K562 (cell line): ENCODE data around the gene MRPL55. TPM values are rescaled to one million over a fixed set of nuclear protein-coding genes. Genes with fewer than 3 reads are reported as not detected.

Source experiments
- BCL6 ChIP-seq: fragments of 250-450 bp; sonication (Bioruptor Pico); IDR thresholded peaks from 2 replicates; pipeline ENCODE4 v1.4.0; 2020
- CC2D1A ChIP-seq: fragments of 450-650 bp; IDR thresholded peaks from 2 replicates; pipeline ENCODE4 v1.6.1; 2017; ENCODE audit warnings: mild to moderate bottlenecking
- CHD4 ChIP-seq: fragments of 200-600 bp; sonication (generic); IDR thresholded peaks from 3 replicates; pipeline ENCODE4 v1.6.1; 2012; ENCODE audit warnings: low read depth, mild to moderate bottlenecking, mixed read lengths, low read length, inconsistent platforms; ENCODE audit not compliant: insufficient read depth, insufficient replicate concordance, poor library complexity, severe bottlenecking
- ELF2 ChIP-seq: fragments of 250-450 bp; sonication (Bioruptor Pico); IDR thresholded peaks from 2 replicates; pipeline ENCODE4 v1.5.0; 2021; ENCODE audit warnings: mild to moderate bottlenecking
- ETV1 ChIP-seq: fragments of 450-650 bp; conservative IDR thresholded peaks from 2 replicates; pipeline ENCODE4 v1.6.1; 2016; ENCODE audit warnings: missing genetic modification characterization, control low read depth, low read depth, missing compliant biosample characterization
- GABPA ChIP-seq: fragments of 200-800 bp; sonication (Bioruptor generic); conservative IDR thresholded peaks from 2 replicates; pipeline ENCODE4 v1.6.1; 2016; ENCODE audit warnings: low read depth, missing genetic modification characterization, missing compliant biosample characterization
- HNRNPK ChIP-seq: fragments of 200-400 bp; formaldehyde crosslinking; IDR thresholded peaks from one replicate; pipeline ENCODE4 v1.6.1; 2018; ENCODE audit warnings: mild to moderate bottlenecking, low read depth, low read length; ENCODE audit not compliant: poor library complexity, severe bottlenecking
- KHSRP ChIP-seq: fragments of 450-650 bp; IDR thresholded peaks from 2 replicates; pipeline ENCODE4 v1.6.1; 2017
- MCM2 ChIP-seq: fragments of 450-650 bp; IDR thresholded peaks from 2 replicates; pipeline ENCODE4 v1.6.1; 2017; ENCODE audit warnings: low read depth, mild to moderate bottlenecking
- MTA3 ChIP-seq: fragments of 450-650 bp; formaldehyde crosslinking; IDR thresholded peaks from 2 replicates; pipeline ENCODE4 v1.6.1; 2017; ENCODE audit warnings: mild to moderate bottlenecking, borderline replicate concordance
- PYGO2 ChIP-seq: fragments of 450-650 bp; IDR thresholded peaks from 2 replicates; pipeline ENCODE4 v1.6.1; 2016; ENCODE audit warnings: mild to moderate bottlenecking, missing genetic modification characterization, moderate library complexity, missing compliant biosample characterization
- RUNX1 ChIP-seq: sonication (generic); IDR thresholded peaks from 2 replicates; pipeline ENCODE4 v1.6.1; 2016; ENCODE audit warnings: antibody characterized with exemption, low read depth
- SIN3B ChIP-seq: fragments of 450-650 bp; IDR thresholded peaks from 2 replicates; pipeline ENCODE4 v1.6.1; 2017; ENCODE audit warnings: low read depth, mild to moderate bottlenecking, moderate library complexity
- SUPT5H ChIP-seq: fragments of 450-650 bp; IDR thresholded peaks from 2 replicates; pipeline ENCODE4 v1.6.1; 2016
- TAF15 ChIP-seq: fragments of 200-400 bp; formaldehyde crosslinking; IDR thresholded peaks from 2 replicates; pipeline ENCODE4 v1.6.1; 2017; ENCODE audit warnings: mild to moderate bottlenecking, low read depth, low read length, moderate library complexity
- TEAD1 ChIP-seq, 2 experiments: fragments of 450-650 bp in 1 of 2; sonication (generic) in 1 of 2; formaldehyde crosslinking; IDR thresholded peaks; 2 replicates each; pipeline versions ENCODE4 v1.4.0 to v1.8.0; 2020 to 2022; ENCODE audit warnings: mild to moderate bottlenecking in 2 of 2, missing genetic modification reagents in 1 of 2
- TGIF2 ChIP-seq: sonication (generic); formaldehyde crosslinking; IDR thresholded peaks from 2 replicates; pipeline ENCODE4 v1.8.1; 2022; ENCODE audit warnings: mild to moderate bottlenecking, missing genetic modification reagents, moderate library complexity
- ZBTB1 ChIP-seq: sonication (generic); formaldehyde crosslinking; IDR thresholded peaks from 2 replicates; pipeline ENCODE4 v1.8.1; 2023; ENCODE audit warnings: missing genetic modification reagents, low read depth, mild to moderate bottlenecking, borderline replicate concordance
- ZBTB7A ChIP-seq: IDR thresholded peaks from 2 replicates; pipeline ENCODE4 v1.6.1; 2011; ENCODE audit warnings: low read depth, mild to moderate bottlenecking, low read length, moderate library complexity, borderline replicate concordance; ENCODE audit not compliant: control insufficient read depth
- ZNF165 ChIP-seq: fragments of 250-450 bp; sonication (Bioruptor Pico); IDR thresholded peaks from 2 replicates; pipeline ENCODE4 v1.4.0; 2020; ENCODE audit warnings: borderline replicate concordance
- polyA plus RNA-seq, 8 experiments: library from polyadenylated mRNA; depleted of rRNA in 4 of 8; stranded (reverse) in 5 of 8; unstranded in 3 of 8; fragments of >200 nt; fragmentation: Nextera tagmentation in 2 of 8; fragmentation: Illumina TruSeq in 1 of 8; extraction: Ambion mirVana in 2 of 8; extraction: Trizol in 1 of 8; gene quantifications; 2 replicates each; pipeline versions ENCODE4 v1.2.1 to v1.2.3, GENCODE V29; 2011 to 2014; ENCODE audit warnings: inconsistent platforms in 1 of 8, missing spikeins in 1 of 8
- total RNA-seq, 7 experiments: library from RNA; depleted of rRNA in 6 of 7; stranded (reverse); fragments of >200 nt in 6 of 7; fragmentation: Illumina TruSeq in 2 of 7; extraction: Trizol in 2 of 7; gene quantifications; 2 replicates each; pipeline versions ENCODE4 v1.2.1 to v1.2.3, GENCODE V29; 2011 to 2021; ENCODE audit warnings: low replicate concordance in 1 of 7
- TF ChIP-seq, protein P1 (sequence below): fragments of 450-650 bp; IDR thresholded peaks from 2 replicates; pipeline ENCODE4 v1.6.1; 2018; ENCODE audit not compliant: partially characterized antibody
- TF ChIP-seq, protein P2 (sequence below), 2 experiments: IDR thresholded peaks; 2 replicates each; pipeline ENCODE4 v1.6.1; 2011; ENCODE audit warnings: borderline replicate concordance in 1 of 2, control low read depth in 1 of 2, low read depth in 1 of 2, low read length in 1 of 2, mild to moderate bottlenecking in 1 of 2, mixed read lengths in 1 of 2, moderate library complexity in 1 of 2; ENCODE audit not compliant: insufficient read depth in 1 of 2, insufficient read length in 1 of 2, poor library complexity in 1 of 2, severe bottlenecking in 1 of 2; ENCODE audit errors: extremely low read depth in 1 of 2
- TF ChIP-seq, protein P3 (sequence below): fragments of 450-650 bp; IDR thresholded peaks from 2 replicates; pipeline ENCODE4 v1.6.1; 2016

MRPL55 gene
- total and polyA plus RNA-seq, 9 of the 15 experiments (the other 6 are each of a cell fraction or from before 2014, with no cell fraction given) = 34.9 to 228 (median 81.0) TPM

DNA sequence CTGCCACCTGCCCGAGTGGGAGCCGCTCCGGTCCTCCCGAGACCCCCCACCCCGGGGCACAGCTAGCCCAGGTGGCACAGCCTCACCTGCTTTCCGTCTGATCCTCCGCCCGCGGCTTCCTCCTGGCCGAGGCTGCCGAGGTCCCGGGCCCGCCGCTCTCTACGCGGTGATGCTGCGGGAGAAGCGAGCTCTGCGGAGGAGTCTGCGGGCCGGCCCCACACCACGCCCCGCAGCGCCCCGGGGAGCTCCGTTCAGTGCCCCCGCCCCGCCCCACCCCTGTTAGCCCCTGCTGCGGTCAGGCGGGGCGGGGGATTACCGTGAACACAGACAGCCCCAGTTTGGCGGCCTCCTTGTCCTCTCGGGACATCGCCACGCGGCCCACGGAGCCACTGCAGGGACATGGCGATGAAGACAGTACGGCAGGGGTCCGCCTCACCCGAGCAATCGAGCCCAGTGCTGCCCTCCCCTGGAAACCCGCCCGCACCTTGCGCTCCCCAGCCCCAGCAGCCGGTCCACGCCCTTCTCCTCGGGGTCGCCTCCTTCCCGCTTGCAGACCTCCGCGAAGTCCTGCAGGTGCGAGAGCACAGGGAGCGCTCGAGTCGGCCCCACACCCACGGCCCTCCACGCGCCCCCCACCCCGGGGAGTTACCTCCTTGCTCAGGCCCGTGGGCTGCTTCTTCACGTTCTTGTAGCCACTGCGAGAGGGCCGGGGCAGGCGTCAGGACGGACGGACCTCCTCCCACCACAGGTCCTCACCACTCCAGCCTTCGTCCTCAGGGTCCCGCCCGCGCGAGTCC is 6.9 kb downstream of the MRPL55 start (continued):
- TF ChIP-seq MCM2 (no peak), RUNX1 (peak; percentile 40; the same call in 1 of the 2 replicates), ZNF165 (CRISPR knock-in tag) (no peak), ETV1 (tag) (no peak), TGIF2 (peak; percentile 7; the same call in 1 of the 2 replicates), SUPT5H (no peak), GABPA (no peak), ELF2 (CRISPR knock-in tag) (no peak), ZBTB7A (peak; percentile 72; the same call in 1 of the 2 replicates), ZBTB1 (peak; percentile 48; the same call in 1 of the 2 replicates), SIN3B (no peak), CHD4 (no peak), TEAD1 (CRISPR knock-in tag; IDR thresholded peaks at IDR 0.05) (no peak), KHSRP (no peak), CC2D1A (no peak), HNRNPK (no peak), TAF15 (no peak), PYGO2 (tag) (no peak), BCL6 (CRISPR knock-in tag) (no peak), MTA3 (0 out of 2 replicates have a peak, but pooled peaks have one; percentile 17)
- TF ChIP-seq, protein P1, sequence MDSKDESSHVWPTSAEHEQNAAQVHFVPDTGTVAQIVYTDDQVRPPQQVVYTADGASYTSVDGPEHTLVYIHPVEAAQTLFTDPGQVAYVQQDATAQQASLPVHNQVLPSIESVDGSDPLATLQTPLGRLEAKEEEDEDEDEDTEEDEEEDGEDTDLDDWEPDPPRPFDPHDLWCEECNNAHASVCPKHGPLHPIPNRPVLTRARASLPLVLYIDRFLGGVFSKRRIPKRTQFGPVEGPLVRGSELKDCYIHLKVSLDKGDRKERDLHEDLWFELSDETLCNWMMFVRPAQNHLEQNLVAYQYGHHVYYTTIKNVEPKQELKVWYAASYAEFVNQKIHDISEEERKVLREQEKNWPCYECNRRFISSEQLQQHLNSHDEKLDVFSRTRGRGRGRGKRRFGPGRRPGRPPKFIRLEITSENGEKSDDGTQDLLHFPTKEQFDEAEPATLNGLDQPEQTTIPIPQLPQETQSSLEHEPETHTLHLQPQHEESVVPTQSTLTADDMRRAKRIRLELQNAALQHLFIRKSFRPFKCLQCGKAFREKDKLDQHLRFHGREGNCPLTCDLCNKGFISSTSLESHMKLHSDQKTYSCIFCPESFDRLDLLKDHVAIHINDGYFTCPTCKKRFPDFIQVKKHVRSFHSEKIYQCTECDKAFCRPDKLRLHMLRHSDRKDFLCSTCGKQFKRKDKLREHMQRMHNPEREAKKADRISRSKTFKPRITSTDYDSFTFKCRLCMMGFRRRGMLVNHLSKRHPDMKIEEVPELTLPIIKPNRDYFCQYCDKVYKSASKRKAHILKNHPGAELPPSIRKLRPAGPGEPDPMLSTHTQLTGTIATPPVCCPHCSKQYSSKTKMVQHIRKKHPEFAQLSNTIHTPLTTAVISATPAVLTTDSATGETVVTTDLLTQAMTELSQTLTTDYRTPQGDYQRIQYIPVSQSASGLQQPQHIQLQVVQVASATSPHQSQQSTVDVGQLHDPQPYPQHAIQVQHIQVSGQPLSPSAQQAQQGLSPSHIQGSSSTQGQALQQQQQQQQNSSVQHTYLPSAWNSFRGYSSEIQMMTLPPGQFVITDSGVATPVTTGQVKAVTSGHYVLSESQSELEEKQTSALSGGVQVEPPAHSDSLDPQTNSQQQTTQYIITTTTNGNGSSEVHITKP = no peak
- TF ChIP-seq, protein P2, sequence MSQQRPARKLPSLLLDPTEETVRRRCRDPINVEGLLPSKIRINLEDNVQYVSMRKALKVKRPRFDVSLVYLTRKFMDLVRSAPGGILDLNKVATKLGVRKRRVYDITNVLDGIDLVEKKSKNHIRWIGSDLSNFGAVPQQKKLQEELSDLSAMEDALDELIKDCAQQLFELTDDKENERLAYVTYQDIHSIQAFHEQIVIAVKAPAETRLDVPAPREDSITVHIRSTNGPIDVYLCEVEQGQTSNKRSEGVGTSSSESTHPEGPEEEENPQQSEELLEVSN (IDR thresholded peaks at IDR 0.05; ENCODE audit: borderline replicate concordance in 1 of 2, extremely low read depth in 1 of 2, insufficient read depth in 1 of 2, insufficient read length in 1 of 2, low read depth in 1 of 2, low read length in 1 of 2, poor library complexity in 1 of 2, severe bottlenecking in 1 of 2) = peak in 1 of 2 experiments; percentile 72
- TF ChIP-seq, protein P3, sequence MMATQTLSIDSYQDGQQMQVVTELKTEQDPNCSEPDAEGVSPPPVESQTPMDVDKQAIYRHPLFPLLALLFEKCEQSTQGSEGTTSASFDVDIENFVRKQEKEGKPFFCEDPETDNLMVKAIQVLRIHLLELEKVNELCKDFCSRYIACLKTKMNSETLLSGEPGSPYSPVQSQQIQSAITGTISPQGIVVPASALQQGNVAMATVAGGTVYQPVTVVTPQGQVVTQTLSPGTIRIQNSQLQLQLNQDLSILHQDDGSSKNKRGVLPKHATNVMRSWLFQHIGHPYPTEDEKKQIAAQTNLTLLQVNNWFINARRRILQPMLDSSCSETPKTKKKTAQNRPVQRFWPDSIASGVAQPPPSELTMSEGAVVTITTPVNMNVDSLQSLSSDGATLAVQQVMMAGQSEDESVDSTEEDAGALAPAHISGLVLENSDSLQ = no peak
